Activated B cell treated with CpG ODN at 0.5 μM for 24 hours (primary cell): ENCODE measurements around the gene GABRA5. TPM values are rescaled to one million over a fixed set of nuclear protein-coding genes. Genes with fewer than 3 reads are reported as not detected.

ENCODE experiments used
- ATAC-seq: fragments of 200-7000 bp; cut with Tn5 transposase; one replicate; pipeline ENCODE4 v1.10.0; 2021; ENCODE audit warnings: low read depth, mild to moderate bottlenecking, moderate library complexity
- CTCF ChIA-PET: fragments of 350-600 bp; sonication (Branson Sonifier 250); formaldehyde crosslinking; loops from one replicate; lab custom pipeline; 2021; ENCODE audit warnings: antibody characterized with exemption; lab: Charles Lee
- POLR2A ChIA-PET: fragments of 350-600 bp; sonication (Branson Sonifier 250); formaldehyde crosslinking; loops from one replicate; lab custom pipeline; 2021; ENCODE audit warnings: antibody characterized with exemption; lab: Charles Lee
- DNase-seq: peaks from one replicate; pipeline ENCODE4 v3.0.0; 2022
- H3K27ac Mint-ChIP-seq: one replicate; pipeline ENCODE4 v1.8.0; 2020; ENCODE audit warnings: mixed read lengths
- H3K27me3 Mint-ChIP-seq: one replicate; pipeline ENCODE4 v1.8.0; 2021; ENCODE audit warnings: mixed read lengths
- H3K36me3 Mint-ChIP-seq: one replicate; pipeline ENCODE4 v1.8.0; 2021; ENCODE audit warnings: low read depth, mixed read lengths
- H3K4me1 Mint-ChIP-seq: one replicate; pipeline ENCODE4 v1.8.0; 2021; ENCODE audit warnings: mixed read lengths
- H3K4me3 Mint-ChIP-seq: one replicate; pipeline ENCODE4 v1.8.0; 2020; ENCODE audit warnings: mild to moderate bottlenecking, mixed read lengths
- H3K9me3 Mint-ChIP-seq: one replicate; pipeline ENCODE4 v1.8.0; 2020; ENCODE audit warnings: mixed read lengths
- intact Hi-C: fragments of 100-400 bp; cut with micrococcal nuclease; formaldehyde crosslinking; loops from one replicate; pipeline ENCODE4 v1.15.1; 2024
- total RNA-seq: library from RNA; stranded (reverse); gene quantifications from 2 replicates; pipeline ENCODE4 v1.2.3, GENCODE V29; 2022
- TF ChIP-seq, protein P1 (sequence below): fragments of 200-600 bp; IDR thresholded peaks from one replicate; pipeline ENCODE4 v1.8.0; 2022; ENCODE audit warnings: antibody characterized with exemption, mild to moderate bottlenecking

The GABRA5 gene
- total RNA-seq, 1 donor from 2014 or later: not detected

- no peak for ATAC-seq
- Mint-ChIP-seq H3K4me1 (no peaks in the 10 kb centered on the region), H3K4me3 (no peak overlapping the region), H3K27me3 (no peaks in the 10 kb centered on the region), H3K9me3 (peaks cover 7% of the 10 kb centered on the region), H3K27ac (no peak overlapping the region), H3K36me3 (no peaks in the 10 kb centered on the region)
- ChIA-PET POLR2A (no interaction called here), CTCF (no interaction called here)
- DNase-seq: no peak
- TF ChIP-seq, protein P1, sequence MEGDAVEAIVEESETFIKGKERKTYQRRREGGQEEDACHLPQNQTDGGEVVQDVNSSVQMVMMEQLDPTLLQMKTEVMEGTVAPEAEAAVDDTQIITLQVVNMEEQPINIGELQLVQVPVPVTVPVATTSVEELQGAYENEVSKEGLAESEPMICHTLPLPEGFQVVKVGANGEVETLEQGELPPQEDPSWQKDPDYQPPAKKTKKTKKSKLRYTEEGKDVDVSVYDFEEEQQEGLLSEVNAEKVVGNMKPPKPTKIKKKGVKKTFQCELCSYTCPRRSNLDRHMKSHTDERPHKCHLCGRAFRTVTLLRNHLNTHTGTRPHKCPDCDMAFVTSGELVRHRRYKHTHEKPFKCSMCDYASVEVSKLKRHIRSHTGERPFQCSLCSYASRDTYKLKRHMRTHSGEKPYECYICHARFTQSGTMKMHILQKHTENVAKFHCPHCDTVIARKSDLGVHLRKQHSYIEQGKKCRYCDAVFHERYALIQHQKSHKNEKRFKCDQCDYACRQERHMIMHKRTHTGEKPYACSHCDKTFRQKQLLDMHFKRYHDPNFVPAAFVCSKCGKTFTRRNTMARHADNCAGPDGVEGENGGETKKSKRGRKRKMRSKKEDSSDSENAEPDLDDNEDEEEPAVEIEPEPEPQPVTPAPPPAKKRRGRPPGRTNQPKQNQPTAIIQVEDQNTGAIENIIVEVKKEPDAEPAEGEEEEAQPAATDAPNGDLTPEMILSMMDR: no peak
- intact Hi-C loops: no loop called here
These were observed 68.5 kb downstream of the GABRA5 start for GRCh38 chr15:26935322-26935721.

DNA sequence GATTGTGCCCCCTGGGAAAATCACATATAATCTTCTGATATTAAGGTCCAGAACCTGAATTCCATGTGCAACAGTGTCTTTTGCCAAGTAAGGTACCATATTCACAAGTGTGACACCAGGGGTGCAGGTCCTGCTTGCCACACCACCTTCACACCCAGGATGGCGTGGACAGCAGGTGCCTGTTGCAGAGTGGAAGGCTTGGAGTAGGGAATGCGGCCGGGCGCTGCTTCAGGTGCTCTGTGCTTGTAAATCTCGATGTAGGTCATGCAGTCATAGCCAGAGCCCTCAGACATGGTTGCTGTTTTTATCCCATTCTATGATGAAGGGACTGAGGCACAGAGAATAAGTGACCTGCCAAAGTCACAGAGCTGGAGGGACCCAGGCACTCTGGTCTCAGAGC is 69.6 kb downstream of the GABRA5 start:
- CTCF ChIA-PET: no interaction called here
- TF ChIP-seq, protein P1: no peak

GRCh38 chr15:26937134-26937533 is 70.3 kb downstream of the GABRA5 start:
- ChIA-PET CTCF (no interaction called here), POLR2A (no interaction called here)
- Mint-ChIP-seq H3K9me3 (peaks cover 5% of the 10 kb centered on the region), H3K4me1 (no peaks in the 10 kb centered on the region), H3K27me3 (no peaks in the 10 kb centered on the region), H3K36me3 (no peaks in the 10 kb centered on the region), H3K4me3 (no peak overlapping the region), H3K27ac (no peak overlapping the region)
- no peak for DNase-seq
- ATAC-seq: no peak
- intact Hi-C loops: no loop called here
- TF ChIP-seq, protein P1: no peak

More for the DNA sequence above, 69.6 kb downstream of the GABRA5 start:
- POLR2A ChIA-PET: no interaction called here
- no peak for ATAC-seq
- H3K36me3 Mint-ChIP-seq: no peaks in the 10 kb centered on the region
- H3K27me3 Mint-ChIP-seq: no peaks in the 10 kb centered on the region
- H3K9me3 Mint-ChIP-seq: peaks cover 7% of the 10 kb centered on the region
- no peak for DNase-seq
- no peak overlapping the region for H3K4me3 Mint-ChIP-seq
- no peaks in the 10 kb centered on the region for H3K4me1 Mint-ChIP-seq
- intact Hi-C loops: no loop called here
- no peak overlapping the region for H3K27ac Mint-ChIP-seq

DNA sequence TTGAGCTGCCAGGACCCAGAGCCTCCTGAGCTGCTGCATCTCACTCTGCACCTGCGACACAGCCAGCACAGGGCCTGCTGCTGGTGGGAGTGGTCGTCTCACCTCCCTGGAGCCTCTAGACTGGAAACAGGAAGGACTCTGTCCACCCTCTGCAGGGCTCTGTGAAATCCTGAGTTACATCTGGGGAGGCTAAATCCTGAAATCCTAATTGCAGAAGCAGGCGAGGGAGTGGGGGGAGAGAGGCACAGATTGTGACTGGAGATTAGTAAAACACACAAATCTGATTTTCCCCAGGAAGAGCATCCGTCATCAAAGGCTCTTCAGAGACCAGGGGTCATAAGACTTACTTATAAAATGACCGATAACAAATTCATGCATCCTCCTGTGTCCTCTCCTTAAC is 72.5 kb downstream of the GABRA5 start:
- ATAC-seq: no peak
- Mint-ChIP-seq H3K4me3 (no peak overlapping the region), H3K27me3 (no peaks in the 10 kb centered on the region)

GRCh38 chr15:26941489-26941888 is 74.6 kb downstream of the GABRA5 start:
- no peak overlapping the region for H3K27ac Mint-ChIP-seq
- no peak overlapping the region for H3K4me3 Mint-ChIP-seq
- DNase-seq: no peak
- TF ChIP-seq, protein P1: no peak
- no peaks in the 10 kb centered on the region for H3K36me3 Mint-ChIP-seq
- no peaks in the 10 kb centered on the region for H3K9me3 Mint-ChIP-seq
- intact Hi-C loops: no loop called here
- no peak for ATAC-seq
- ChIA-PET CTCF (no interaction called here), POLR2A (no interaction called here)
- H3K27me3 Mint-ChIP-seq: no peaks in the 10 kb centered on the region
- H3K4me1 Mint-ChIP-seq: no peaks in the 10 kb centered on the region

More for the DNA sequence above, 72.5 kb downstream of the GABRA5 start:
- no peak for DNase-seq
- Mint-ChIP-seq H3K36me3 (no peaks in the 10 kb centered on the region), H3K4me1 (no peaks in the 10 kb centered on the region), H3K9me3 (peaks cover 5% of the 10 kb centered on the region), H3K27ac (no peak overlapping the region)
- TF ChIP-seq, protein P1: no peak
- intact Hi-C loops: no loop called here
- CTCF ChIA-PET: no interaction called here
- POLR2A ChIA-PET: no interaction called here
